Kidney epithelial cell (primary cell): ENCODE results near the gene HOXD4. TPM values are rescaled to one million over a fixed set of nuclear protein-coding genes. Genes with fewer than 3 reads are reported as not detected.

Experiments
- DNase-seq: peaks from one replicate; pipeline ENCODE4 v3.0.0-alpha.2; 2010; ENCODE audit warnings: low read depth
- H3K27me3 ChIP-seq: 2 replicates; pipeline ENCODE4 v1.6.0; 2011; ENCODE audit warnings: low read length; ENCODE audit not compliant: control insufficient read depth, insufficient read depth
- H3K36me3 ChIP-seq: 2 replicates; pipeline ENCODE4 v1.5.1; 2011; ENCODE audit warnings: low read length; ENCODE audit not compliant: control insufficient read depth, insufficient read depth
- H3K4me3 ChIP-seq: 2 replicates; pipeline ENCODE4 v1.5.1; 2011; ENCODE audit warnings: low read depth, mild to moderate bottlenecking, control low read depth, low read length
- total RNA-seq: library from RNA; depleted of rRNA; stranded (reverse); fragments of >200 nt; gene quantifications from 2 replicates; pipeline ENCODE4 v1.2.3, GENCODE V29; 2015
- TF ChIP-seq, protein P1 (sequence below): IDR thresholded peaks from 2 replicates; pipeline ENCODE4 v1.5.1; 2011; ENCODE audit warnings: mild to moderate bottlenecking, moderate library complexity, low read length, control low read depth, inconsistent platforms; ENCODE audit not compliant: insufficient read depth, poor library complexity, severe bottlenecking

HOXD4 gene
- total RNA-seq, 1 donor from 2014 or later, result 5.4 TPM

DNA sequence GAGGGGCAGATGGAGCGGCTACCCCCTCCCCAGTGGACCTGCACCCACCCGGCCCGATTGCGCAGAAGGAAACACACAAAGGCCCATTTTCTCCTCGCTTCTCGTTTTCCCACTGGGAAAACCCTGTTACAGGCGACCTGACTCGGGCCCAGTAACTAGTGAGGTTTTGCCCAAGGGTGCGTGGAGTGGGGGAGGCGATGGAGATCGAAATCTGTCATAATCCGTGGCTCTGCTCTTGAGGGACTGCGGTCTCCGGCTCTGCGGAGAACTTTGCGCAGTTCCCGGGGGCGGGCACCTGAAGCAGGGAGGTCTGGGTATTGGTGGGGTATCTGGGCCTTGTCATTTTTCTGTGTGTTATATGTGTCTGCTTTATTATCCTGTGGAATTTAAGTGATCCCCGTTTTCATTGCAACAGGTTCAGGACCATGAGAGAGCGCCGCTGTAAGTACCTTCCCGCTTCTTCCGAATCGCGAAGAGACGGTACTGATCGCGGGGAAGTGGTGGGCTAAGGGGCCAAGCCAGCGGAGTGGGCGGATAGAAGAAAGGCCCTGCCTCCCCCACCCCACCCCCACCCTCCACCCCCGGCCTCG is 4.0 kb upstream of the HOXD4 start:
- Histone ChIP-seq H3K27me3 (no peaks in the 10 kb centered on the region), H3K36me3 (peaks cover 1% of the 10 kb centered on the region), H3K4me3 (peak overlapping the region; percentile 36)
- TF ChIP-seq, protein P1, sequence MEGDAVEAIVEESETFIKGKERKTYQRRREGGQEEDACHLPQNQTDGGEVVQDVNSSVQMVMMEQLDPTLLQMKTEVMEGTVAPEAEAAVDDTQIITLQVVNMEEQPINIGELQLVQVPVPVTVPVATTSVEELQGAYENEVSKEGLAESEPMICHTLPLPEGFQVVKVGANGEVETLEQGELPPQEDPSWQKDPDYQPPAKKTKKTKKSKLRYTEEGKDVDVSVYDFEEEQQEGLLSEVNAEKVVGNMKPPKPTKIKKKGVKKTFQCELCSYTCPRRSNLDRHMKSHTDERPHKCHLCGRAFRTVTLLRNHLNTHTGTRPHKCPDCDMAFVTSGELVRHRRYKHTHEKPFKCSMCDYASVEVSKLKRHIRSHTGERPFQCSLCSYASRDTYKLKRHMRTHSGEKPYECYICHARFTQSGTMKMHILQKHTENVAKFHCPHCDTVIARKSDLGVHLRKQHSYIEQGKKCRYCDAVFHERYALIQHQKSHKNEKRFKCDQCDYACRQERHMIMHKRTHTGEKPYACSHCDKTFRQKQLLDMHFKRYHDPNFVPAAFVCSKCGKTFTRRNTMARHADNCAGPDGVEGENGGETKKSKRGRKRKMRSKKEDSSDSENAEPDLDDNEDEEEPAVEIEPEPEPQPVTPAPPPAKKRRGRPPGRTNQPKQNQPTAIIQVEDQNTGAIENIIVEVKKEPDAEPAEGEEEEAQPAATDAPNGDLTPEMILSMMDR, result no peak
- DNase-seq, result no peak

DNA sequence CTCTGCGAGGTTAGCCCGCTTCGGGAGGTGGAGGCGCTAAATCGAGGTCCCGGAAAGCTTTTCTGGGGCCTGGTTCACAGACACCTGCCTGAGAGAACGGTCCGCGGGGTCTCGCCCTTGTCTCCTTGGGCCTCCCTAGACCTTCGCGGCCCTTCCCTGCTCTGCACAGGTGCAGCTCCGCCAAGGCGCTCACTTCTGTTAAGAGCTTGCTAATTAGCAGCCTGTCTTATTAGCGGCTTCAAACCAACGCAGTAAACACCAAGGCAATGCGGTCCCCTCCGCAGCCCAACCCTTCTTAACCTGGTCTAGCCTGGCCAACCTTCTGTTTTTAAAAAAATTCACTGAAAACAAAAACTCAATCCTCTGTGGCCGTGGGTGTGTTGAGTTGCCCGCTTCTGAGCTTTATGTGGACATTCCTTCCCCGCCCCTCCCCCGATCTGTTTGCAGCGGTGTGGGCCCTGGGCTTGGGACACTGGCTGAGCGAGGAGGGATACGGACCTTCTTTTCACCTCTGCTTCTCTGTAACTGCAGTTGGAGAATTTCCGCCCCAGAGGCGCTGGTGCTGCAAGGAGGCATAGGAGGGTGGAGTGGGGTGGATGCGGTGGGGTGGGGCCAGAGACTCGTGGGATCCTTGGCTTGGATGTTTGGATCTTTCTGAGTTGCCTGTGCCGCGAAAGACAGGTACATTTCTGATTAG is 3.4 kb upstream of the HOXD4 start:
- no peak for DNase-seq
- peak overlapping the region; percentile 36 for H3K4me3 ChIP-seq
- H3K36me3 ChIP-seq, result peaks cover 3% of the 10 kb centered on the region
- H3K27me3 ChIP-seq, result no peaks in the 10 kb centered on the region
- TF ChIP-seq, protein P1, result no peak

DNA sequence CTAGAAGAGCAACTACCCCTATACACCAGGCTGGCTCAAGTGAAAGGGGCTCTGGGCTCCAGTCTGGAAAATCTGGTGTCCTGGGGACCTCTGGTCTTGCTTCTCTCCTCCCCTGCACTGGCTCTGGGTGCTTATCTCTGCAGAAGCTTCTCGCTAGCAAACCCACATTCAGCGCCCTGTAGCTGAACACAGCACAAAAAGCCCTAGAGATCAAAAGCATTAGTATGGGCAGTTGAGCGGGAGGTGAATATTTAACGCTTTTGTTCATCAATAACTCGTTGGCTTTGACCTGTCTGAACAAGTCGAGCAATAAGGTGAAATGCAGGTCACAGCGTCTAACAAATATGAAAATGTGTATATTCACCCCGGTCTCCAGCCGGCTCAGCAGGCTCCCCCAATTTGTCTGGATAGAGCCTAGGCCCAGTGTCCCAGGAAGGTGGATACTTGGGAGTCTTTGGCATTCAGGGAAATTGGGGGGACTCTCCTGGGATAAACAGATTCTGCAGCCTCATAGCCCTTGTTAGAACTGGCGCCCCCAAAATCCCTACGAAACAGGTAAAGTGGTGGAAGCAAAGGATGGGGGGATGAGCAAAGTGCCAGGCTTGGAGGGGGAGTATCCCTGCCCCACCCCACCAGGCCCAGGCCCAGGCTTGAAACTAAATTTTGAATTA is 2.5 kb upstream of the HOXD4 start:
- Histone ChIP-seq H3K36me3 (peaks cover 3% of the 10 kb centered on the region), H3K27me3 (no peaks in the 10 kb centered on the region), H3K4me3 (peak overlapping the region; percentile 33)
- TF ChIP-seq, protein P1, result no peak
- no peak for DNase-seq

DNA sequence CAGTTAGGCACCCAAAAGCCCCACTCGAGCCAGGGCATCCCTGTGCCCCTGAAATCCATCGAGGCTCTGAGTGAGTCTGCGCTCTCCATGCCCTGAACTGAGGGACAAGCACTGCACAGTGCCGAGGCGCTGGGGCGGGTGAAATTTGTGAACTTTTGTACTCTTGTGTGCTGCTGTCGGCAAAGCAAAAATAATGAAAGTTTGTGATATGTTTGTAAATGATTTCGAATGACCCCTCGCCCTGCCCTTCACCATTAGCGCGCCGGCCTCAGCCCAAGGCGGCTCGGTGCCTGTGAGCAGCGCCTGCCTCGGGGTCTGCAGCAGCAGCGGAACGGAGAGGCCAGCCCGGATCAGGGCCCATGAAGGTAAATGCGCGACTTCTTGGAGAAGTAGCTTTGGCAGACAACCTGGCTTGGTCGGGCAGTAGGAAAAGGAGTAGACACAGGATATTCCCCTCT is 1.8 kb upstream of the HOXD4 start:
- H3K27me3 ChIP-seq, result no peaks in the 10 kb centered on the region
- H3K36me3 ChIP-seq, result peaks cover 3% of the 10 kb centered on the region
- peak overlapping the region; percentile 33 for H3K4me3 ChIP-seq
- TF ChIP-seq, protein P1, result no peak
- no peak for DNase-seq

DNA sequence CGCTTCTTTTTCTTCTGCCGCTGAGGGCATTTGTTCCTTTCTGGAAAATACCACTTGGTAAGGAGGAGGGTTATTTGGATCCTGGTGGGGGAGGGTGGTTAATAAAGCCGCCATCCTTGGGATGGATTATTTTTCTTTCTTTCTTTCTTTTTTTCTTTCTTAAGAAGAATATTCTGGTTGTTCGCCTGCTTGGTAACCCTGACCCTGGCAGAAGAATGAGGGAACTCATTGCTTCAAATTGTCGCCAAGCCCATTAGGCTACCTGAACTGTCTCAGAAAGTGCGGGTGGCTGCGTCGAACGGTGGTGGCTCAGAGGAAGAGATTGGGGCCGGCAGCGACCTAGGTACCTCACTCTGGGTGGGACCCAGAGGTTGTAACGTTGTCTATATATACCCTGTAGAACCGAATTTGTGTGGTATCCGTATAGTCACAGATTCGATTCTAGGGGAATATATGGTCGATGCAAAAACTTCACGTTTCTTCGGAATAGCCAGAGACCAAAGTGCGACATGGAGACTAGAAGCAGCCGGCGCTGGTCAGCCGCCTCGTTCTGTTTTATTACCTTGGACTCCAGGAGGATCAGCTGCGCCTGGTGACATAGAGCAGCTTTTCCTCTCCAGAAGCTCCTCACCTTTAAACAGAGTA is 1.3 kb upstream of the HOXD4 start:
- peak overlapping the region; percentile 33 for H3K4me3 ChIP-seq
- H3K27me3 ChIP-seq, result no peaks in the 10 kb centered on the region
- DNase-seq, result no peak
- peaks cover 3% of the 10 kb centered on the region for H3K36me3 ChIP-seq
- TF ChIP-seq, protein P1, result no peak
